Measurements from ENCODE around the gene DEUP1.

DNA sequence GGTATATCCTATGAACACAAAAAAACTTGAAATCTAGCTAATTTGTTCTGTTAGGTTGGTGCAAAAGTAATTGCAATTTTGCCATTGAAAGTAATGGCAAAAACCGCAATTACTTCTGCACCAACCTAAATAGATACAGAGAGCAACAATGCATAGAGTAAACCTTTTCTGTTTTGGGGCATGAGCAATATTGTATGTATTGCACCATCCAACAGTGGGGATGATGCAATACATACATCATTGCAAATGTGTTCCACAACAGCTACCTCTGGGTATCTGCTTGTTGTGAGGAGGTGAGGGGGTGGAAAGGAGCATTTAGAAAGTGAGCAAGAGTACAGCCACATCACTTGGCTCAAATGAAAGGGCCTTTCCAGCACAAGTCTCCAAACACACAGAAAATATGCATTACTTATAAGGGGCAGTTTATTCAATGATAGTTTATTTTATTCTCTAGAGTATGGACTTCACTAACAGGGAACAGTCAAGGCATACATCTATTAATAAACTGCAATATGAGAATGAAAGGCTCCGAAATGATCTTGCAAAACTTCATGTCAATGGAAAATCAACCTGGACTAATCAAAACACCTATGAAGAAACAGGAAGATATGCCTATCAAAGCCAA, 77.3 kb downstream of the DEUP1 start:
- TF ChIP-seq, protein P1, sequence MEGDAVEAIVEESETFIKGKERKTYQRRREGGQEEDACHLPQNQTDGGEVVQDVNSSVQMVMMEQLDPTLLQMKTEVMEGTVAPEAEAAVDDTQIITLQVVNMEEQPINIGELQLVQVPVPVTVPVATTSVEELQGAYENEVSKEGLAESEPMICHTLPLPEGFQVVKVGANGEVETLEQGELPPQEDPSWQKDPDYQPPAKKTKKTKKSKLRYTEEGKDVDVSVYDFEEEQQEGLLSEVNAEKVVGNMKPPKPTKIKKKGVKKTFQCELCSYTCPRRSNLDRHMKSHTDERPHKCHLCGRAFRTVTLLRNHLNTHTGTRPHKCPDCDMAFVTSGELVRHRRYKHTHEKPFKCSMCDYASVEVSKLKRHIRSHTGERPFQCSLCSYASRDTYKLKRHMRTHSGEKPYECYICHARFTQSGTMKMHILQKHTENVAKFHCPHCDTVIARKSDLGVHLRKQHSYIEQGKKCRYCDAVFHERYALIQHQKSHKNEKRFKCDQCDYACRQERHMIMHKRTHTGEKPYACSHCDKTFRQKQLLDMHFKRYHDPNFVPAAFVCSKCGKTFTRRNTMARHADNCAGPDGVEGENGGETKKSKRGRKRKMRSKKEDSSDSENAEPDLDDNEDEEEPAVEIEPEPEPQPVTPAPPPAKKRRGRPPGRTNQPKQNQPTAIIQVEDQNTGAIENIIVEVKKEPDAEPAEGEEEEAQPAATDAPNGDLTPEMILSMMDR (IDR thresholded peaks at IDR 0.05 in 4 of 5, conservative IDR thresholded peaks at IDR 0.05 in 1 of 5) = no peak
- no peak for TF ChIP-seq POLR2A (IDR thresholded peaks at IDR 0.05)
